Measurements from ENCODE around the gene CUEDC2. TPM values are rescaled to one million over a fixed set of nuclear protein-coding genes. Genes with fewer than 3 reads are reported as not detected.

Gene CUEDC2
- total RNA-seq, 6 experiments from 2014 or later: 62.6 to 75.9 (median 72.5) TPM

DNA sequence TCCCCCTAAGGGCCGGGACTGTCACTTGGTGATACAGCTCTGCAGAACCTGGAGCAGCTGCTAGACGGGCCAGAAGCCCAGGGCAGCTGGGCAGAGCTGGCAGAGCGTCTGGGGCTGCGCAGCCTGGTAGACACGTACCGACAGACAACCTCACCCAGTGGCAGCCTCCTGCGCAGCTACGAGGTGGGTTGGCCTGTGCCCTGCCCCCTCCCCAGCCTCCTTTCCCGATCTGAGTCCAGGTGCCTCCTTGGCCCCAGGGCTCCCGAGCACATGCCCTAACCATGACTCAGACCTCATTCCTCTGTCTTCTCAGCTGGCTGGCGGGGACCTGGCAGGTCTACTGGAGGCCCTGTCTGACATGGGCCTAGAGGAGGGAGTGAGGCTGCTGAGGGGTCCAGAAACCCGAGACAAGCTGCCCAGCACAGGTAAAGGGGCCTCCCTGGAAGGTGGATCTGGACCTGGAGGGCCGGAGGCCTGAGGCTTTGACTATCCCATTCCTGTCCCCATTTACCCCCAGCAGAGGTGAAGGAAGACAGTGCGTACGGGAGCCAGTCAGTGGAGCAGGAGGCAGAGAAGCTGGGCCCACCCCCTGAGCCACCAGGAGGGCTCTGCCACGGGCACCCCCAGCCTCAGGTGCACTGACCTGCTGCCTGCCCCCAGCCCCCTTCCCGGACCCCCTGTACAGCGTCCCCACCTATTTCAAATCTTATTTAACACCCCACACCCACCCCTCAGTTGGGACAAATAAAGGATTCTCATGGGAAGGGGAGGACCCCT lies 30.5 kb downstream of the CUEDC2 start:
- no peak overlapping the region for H3K4me3 Mint-ChIP-seq
- no peaks in the 10 kb centered on the region for H3K36me3 Mint-ChIP-seq (ENCODE audit: low read depth)
- H3K4me1 Mint-ChIP-seq (ENCODE audit: low read depth): peaks cover 25% of the 10 kb centered on the region
- H3K27ac Mint-ChIP-seq: no peak overlapping the region
- peaks cover 12% of the 10 kb centered on the region for H3K27me3 Mint-ChIP-seq (ENCODE audit: insufficient read depth)
- DNase-seq: peak; percentile 45
- H3K9me3 Mint-ChIP-seq: no peaks in the 10 kb centered on the region
- TF ChIP-seq CTCF (IDR thresholded peaks at IDR 0.05): no peak

DNA sequence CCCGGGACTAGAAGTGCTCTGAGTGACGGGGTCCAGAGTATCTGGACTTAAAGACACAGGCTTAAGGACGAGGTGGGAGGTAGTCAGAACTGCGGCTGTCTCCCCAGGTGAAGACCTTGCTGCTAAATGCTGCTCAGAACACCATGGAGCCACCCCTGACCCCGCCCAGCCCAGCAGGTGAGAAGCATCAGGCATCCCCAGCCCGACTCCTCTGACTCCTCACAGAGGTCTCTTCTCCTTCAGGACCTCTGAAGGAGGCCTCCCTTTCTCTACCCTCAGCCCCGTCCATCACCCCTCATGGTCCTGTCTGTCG lies 31.1 kb downstream of the CUEDC2 start:
- Mint-ChIP-seq H3K27me3 (ENCODE audit: insufficient read depth) (peaks cover 9% of the 10 kb centered on the region), H3K27ac (no peak overlapping the region), H3K36me3 (ENCODE audit: low read depth) (no peaks in the 10 kb centered on the region), H3K9me3 (no peaks in the 10 kb centered on the region), H3K4me1 (ENCODE audit: low read depth) (peaks cover 30% of the 10 kb centered on the region), H3K4me3 (no peak overlapping the region)
- TF ChIP-seq CTCF (IDR thresholded peaks at IDR 0.05): no peak
- DNase-seq: no peak

- H3K4me3 Mint-ChIP-seq: no peak overlapping the region
- peaks cover 34% of the 10 kb centered on the region for H3K4me1 Mint-ChIP-seq (ENCODE audit: low read depth)
These were observed 31.6 kb downstream of the CUEDC2 start for GRCh38 chr10:102400598-102401341.

DNA sequence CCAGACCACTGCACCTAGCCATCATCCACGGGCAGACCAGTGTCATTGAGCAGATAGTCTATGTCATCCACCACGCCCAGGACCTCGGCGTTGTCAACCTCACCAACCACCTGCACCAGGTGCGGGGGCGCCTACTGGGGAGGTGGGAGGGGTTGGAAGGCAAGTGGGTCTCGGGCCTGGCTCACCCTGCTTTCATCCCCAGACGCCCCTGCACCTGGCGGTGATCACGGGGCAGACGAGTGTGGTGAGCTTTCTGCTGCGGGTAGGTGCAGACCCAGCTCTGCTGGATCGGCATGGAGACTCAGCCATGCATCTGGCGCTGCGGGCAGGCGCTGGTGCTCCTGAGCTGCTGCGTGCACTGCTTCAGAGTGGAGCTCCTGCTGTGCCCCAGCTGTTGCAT lies 32.3 kb downstream of the CUEDC2 start:
- Mint-ChIP-seq H3K36me3 (ENCODE audit: low read depth) (no peaks in the 10 kb centered on the region), H3K27me3 (ENCODE audit: insufficient read depth) (peaks cover 5% of the 10 kb centered on the region), H3K4me3 (no peak overlapping the region), H3K4me1 (ENCODE audit: low read depth) (peaks cover 34% of the 10 kb centered on the region), H3K9me3 (no peaks in the 10 kb centered on the region), H3K27ac (peak overlapping the region; percentile 46; the same call in 1 of the 2 replicates)
- TF ChIP-seq CTCF (IDR thresholded peaks at IDR 0.05): no peak
- no peak for DNase-seq

More at GRCh38 chr10:102400598-102401341, 31.6 kb downstream of the CUEDC2 start:
- Mint-ChIP-seq H3K9me3 (no peaks in the 10 kb centered on the region), H3K27ac (no peak overlapping the region), H3K27me3 (ENCODE audit: insufficient read depth) (peaks cover 5% of the 10 kb centered on the region), H3K36me3 (ENCODE audit: low read depth) (no peaks in the 10 kb centered on the region)
- no peak for DNase-seq
- TF ChIP-seq CTCF (IDR thresholded peaks at IDR 0.05): no peak

- no peaks in the 10 kb centered on the region for H3K36me3 Mint-ChIP-seq (ENCODE audit: low read depth)
- peak overlapping the region; percentile 46 for H3K27ac Mint-ChIP-seq
- no peaks in the 10 kb centered on the region for H3K9me3 Mint-ChIP-seq
- H3K4me1 Mint-ChIP-seq (ENCODE audit: low read depth): peaks cover 40% of the 10 kb centered on the region
- TF ChIP-seq CTCF (IDR thresholded peaks at IDR 0.05): peak; percentile 98
- peak; percentile 78 for DNase-seq
- peak overlapping the region; percentile 53 for H3K4me3 Mint-ChIP-seq
- peaks cover 4% of the 10 kb centered on the region for H3K27me3 Mint-ChIP-seq (ENCODE audit: insufficient read depth)
These were observed 33.0 kb downstream of the CUEDC2 start for GRCh38 chr10:102399217-102400021.
